Epithelial cell of prostate (primary cell): ENCODE results near the gene HTR5A.
"Not testable (repeated sequence)": the region's sequence is repeated elsewhere in the genome, so short reads cannot be mapped to it uniquely, and the experiment has no call there.

Experiments
- DNase-seq: peaks from one replicate; pipeline ENCODE4 v3.0.0-alpha.2; 2011; ENCODE audit warnings: low read depth, low spot score
- H3K27ac ChIP-seq: fragments of 450-650 bp; 2 replicates; pipeline ENCODE4 v1.5.1; 2017; ENCODE audit warnings: mild to moderate bottlenecking

The HTR5A gene

DNA sequence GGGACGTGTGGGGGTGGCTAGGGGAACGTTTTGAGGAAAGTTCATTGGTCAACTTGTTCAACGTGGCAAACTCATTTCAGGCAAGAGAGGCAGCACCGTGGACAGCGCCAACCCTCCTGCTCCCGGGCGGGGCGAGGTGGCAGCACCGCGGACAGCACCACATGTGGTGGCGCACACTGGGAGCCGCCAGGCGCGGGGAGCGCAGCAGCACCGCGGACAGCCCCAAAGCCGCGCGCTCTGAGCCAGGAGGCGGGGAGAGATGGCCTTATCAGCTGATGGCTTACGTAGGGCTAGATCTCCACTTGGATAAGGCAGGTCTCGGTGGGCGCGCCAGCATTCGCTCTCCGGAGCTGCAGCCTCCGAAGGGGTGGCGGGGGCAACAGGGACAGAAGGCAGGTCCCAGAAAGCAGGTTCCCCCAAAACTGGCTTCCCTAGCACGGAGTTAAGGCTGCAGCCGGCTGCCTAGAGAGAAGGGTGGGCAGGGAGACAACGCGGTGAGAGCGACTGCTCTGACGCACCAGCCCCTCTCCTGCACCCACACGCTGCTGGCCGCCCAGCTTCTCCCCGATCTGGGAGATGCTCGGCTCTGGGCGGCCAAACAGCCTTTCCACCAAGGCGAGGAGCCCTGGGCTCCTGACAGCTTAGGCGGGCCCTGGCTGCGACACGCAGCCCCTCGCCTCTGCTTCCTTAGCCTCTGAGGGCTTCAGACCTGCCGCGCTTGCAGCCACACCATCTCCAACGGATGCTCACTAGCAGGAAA is at the start of gene HTR5A:
Gene HTR5A, plus strand, starts transcription at position 333 of the 760 bp plus-strand sequence. CDS start 576 bp downstream, outside the sequence.
- DNase-seq = peak; percentile 41
- H3K27ac ChIP-seq = no peak within 1 kb of the TSS

- H3K27ac ChIP-seq = no peak overlapping the region
- DNase-seq = no peak
These were observed 49.1 kb upstream of the HTR5A start for GRCh38 chr7:155020996-155021395.

DNA sequence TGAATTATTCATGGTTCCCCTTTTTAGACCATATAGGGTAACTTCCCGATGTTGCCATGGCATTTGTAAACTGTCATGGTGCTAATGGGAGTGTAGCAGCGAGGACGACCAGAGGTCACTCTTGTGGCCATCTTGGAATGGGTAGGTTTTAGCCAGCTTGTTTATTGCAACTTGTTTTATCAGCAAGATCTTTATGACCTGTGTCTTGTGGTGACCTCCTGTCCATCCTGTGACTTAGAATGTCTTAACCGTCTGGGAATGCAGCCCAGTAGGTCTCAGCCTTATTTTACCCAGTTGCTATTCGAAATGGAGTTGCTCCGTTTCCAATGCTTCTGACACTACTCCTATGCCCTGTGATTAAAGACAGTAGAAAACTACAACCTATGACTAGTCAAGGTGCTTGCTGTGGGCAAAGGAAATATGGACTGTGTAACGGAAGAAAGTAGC is 48.4 kb upstream of the HTR5A start:
- no peak for DNase-seq
- H3K27ac ChIP-seq = no peak overlapping the region

GRCh38 chr7:155027879-155028278 is 42.2 kb upstream of the HTR5A start:
- no peak overlapping the region for H3K27ac ChIP-seq
- no peak for DNase-seq

- DNase-seq = no peak
- H3K27ac ChIP-seq = no peak overlapping the region
These were observed 37.1 kb upstream of the HTR5A start for GRCh38 chr7:155032978-155033377.

- not testable (repeated sequence) for H3K27ac ChIP-seq, DNase-seq
These were observed 35.6 kb upstream of the HTR5A start for GRCh38 chr7:155034495-155034894.

GRCh38 chr7:155038335-155038734 is 31.8 kb upstream of the HTR5A start:
- no peak overlapping the region for H3K27ac ChIP-seq
- no peak for DNase-seq

DNA sequence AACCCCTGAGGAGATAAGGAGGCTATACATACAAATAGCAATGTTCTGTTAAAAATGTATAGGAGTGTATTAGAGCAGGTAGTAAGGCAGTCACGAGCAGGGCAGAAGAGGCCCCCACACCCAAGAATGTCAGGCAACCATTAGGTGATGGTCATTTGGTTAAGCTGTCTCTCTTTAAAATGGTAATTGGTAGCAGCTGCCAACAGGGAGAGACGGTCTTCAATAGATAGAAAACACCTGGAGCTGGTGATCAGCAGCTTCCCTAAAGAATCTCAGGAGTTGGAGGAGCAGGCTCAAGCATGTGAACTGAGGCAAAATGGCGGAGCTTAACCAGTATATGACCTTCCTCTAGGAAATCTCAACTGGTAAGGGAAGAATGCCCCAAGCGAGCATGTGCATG is 26.4 kb upstream of the HTR5A start:
- no peak overlapping the region for H3K27ac ChIP-seq

GRCh38 chr7:155048006-155048405 is 22.1 kb upstream of the HTR5A start:
- H3K27ac ChIP-seq = no peak overlapping the region
- DNase-seq = no peak

More for the DNA sequence above, 26.4 kb upstream of the HTR5A start:
- no peak for DNase-seq

- no peak overlapping the region for H3K27ac ChIP-seq
- no peak for DNase-seq
These were observed 18.8 kb upstream of the HTR5A start for GRCh38 chr7:155051355-155051754.

DNA sequence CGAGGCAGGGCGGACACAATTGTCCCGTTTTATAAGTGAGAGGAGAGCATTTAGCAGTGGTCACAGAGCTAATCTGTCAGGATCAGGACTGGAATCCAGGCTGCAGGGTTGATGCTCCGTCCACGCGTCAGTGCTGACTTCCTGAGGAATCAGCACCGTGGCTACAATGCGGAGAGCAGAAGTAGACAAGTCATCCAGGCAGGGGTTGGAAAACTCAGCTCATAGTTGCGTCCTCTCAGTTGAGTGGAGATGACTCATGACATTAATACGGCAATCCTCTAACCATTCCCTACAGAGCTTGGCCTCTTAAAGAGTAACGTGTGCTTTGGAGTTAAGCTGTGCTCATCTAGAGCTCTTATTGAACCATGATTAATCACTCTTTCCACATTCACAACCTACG is 17.1 kb upstream of the HTR5A start:
- H3K27ac ChIP-seq = no peak overlapping the region
- DNase-seq = no peak

DNA sequence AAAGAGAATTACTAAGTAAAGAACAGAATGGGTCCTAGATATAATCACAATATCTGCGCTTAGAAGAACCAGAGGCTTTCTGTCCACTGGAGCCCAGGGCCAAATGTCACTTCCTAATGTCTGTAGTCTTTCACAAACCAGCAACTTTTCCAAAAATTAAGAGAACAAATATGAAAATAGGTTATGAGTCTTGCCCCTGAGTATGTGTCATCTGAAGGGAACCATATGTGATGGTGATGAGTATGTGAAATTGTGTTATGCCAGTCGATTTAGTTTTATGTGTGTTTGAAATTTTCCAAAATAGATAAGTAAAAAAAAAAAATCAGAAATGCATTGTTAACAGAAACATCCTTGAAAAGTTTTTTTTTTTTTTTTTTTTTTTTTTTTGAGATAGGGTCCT is 15.4 kb upstream of the HTR5A start:
- no peak overlapping the region for H3K27ac ChIP-seq
- DNase-seq = no peak

GRCh38 chr7:155057076-155057475 is 13.0 kb upstream of the HTR5A start:
- H3K27ac ChIP-seq = no peak overlapping the region
- DNase-seq = no peak

DNA sequence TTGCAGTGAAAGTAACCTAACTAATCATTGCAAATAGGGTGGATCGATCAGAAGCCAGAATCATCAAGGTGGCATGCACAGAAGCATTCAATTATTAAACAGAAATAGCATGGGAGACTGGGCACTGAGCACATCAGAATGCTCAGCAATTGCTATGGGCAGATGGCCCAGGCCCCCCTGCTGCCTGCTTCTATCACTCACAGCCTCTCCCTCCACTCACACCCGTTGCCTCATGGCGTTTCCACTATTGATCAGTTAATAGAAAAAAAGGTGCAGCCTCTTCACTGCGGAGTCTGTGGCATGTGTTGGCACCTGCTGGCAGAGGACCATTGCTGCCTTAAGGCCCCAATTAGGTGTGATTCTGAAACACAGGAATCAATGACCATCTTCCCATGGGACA is 11.2 kb upstream of the HTR5A start:
- no peak for DNase-seq
- no peak overlapping the region for H3K27ac ChIP-seq

- no peak overlapping the region for H3K27ac ChIP-seq
- no peak for DNase-seq
These were observed 10.4 kb upstream of the HTR5A start for GRCh38 chr7:155059703-155060102.

DNA sequence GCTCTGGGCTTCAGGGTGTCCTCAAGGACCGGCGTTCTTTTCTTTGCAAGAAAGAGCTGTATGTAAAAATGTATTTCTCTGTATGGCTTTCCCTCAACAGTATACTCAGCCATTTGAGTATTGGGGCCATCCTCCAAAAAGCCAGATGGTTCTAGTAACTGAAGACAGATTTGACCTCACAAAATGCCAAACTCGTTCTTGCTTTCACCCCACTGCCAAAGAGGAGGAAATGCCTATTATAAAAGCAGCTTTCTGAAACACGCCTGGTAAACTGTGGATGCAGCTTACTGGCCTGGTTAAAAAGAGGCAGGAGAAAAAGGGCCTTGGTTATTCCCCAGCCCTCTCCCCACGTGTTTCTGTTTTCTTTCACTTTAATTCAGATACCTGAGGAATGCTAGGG is 7.7 kb upstream of the HTR5A start:
- DNase-seq = no peak
- H3K27ac ChIP-seq = no peak overlapping the region

DNA sequence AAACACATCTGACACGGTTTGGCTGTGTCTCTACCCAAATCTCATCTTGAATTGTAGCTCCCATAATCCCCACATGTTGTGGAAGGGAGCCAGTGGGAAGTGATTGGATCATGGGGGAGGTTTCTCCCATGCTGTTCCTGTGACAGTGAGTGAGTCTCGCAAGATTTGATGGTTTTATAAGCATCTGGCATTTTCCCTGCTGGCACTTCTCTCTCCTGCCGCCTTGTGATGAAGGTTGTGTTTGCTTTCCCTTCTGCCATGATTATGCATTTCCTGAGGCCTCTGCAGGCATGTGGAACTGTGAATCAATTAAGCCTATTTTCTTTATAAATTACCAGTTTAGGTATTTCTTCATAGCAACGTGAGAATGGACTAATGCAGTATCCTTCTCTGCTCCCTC is 5.9 kb upstream of the HTR5A start:
- no peak for DNase-seq
- H3K27ac ChIP-seq = no peak overlapping the region

DNA sequence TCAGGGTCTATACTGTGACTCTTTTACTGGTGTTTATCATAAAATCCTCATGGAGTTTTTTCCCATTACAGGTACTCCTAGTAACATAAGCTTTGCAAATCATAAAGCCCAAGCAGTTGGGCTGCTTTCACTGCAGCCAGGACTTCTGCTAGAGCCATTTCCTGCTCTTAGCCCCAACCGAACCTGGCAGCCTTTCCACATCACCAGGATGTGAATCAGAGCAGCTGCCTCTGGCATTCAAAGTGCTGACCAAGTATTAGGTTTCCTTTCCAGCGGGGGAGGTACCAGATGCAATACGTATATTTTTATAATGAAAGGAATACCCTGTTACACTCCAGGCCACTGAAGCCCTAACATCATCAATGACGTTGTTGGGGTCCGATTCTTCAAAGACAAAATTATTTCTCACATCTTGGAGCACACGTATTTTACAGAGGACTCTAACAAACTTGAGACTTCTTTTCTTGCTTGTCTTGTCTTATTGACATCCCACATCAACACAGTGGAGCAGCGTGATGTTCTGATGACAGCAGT is 3.6 kb upstream of the HTR5A start:
- peak; percentile 37 for DNase-seq
- no peak overlapping the region for H3K27ac ChIP-seq

DNA sequence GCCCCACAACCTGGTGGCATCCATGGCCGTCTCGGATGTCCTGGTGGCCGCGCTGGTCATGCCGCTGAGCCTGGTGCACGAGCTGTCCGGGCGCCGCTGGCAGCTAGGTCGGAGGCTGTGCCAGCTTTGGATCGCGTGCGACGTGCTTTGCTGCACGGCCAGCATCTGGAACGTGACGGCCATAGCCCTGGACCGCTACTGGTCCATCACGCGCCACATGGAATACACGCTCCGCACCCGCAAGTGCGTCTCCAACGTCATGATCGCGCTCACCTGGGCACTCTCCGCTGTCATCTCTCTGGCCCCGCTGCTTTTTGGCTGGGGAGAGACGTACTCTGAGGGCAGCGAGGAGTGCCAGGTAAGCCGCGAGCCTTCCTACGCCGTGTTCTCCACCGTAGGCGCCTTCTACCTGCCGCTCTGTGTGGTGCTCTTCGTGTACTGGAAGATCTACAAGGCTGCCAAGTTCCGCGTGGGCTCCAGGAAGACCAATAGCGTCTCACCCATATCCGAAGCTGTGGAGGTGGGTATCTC is 1.1 kb downstream of the HTR5A start:
- no peak for DNase-seq
- H3K27ac ChIP-seq = no peak overlapping the region

DNA sequence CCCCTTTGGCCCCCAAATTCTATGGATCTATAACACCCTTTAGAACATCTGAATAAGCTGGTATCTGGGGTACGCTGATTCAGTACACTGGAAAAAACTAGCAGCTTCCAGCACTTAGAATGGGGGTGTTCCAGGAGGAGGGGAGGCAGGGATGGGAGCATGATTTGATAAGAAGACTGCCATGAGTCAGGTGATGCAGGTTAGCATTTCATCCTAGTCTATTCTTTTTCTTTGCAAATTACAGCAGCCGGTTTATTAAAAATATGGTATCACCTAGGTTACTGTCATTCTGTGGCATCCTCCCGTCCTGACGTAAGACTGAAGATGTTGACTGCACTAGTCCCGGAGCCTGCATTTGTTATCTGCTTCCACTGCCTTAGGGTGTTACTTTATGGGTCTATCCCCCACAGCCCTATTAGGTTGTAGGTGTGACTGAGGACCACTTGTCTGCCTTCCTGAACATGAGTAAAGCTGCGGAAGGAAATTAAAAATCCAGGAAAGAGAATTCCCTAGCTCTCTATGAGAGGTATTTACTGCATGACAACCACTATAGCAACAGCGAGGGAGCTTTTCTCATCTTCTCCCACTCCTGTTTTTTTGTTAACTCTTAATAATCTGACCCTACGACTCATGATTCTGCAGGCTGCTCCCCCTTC is 1.9 kb downstream of the HTR5A start:
- H3K27ac ChIP-seq = no peak overlapping the region
- DNase-seq = no peak

GRCh38 chr7:155073922-155074321 is 3.8 kb downstream of the HTR5A start:
- H3K27ac ChIP-seq = no peak overlapping the region
- DNase-seq = no peak
